K562 (cell line): ENCODE measurements around the gene FLAD1. TPM values are rescaled to one million over a fixed set of nuclear protein-coding genes. Genes with fewer than 3 reads are reported as not detected.

Experiments
- CREBBP ChIP-seq: IDR thresholded peaks from one replicate; pipeline ENCODE4 v1.6.1; 2012; ENCODE audit warnings: low read depth, mild to moderate bottlenecking, control low read depth, inconsistent platforms, low read length
- GATAD2A ChIP-seq: fragments of 450-650 bp; IDR thresholded peaks from 2 replicates; pipeline ENCODE4 v1.6.1; 2017
- GTF2A2 ChIP-seq: IDR thresholded peaks from 2 replicates; pipeline ENCODE4 v1.6.1; 2016; ENCODE audit warnings: mild to moderate bottlenecking, missing genetic modification characterization, missing compliant biosample characterization
- HEY1 ChIP-seq: fragments of 250-450 bp; sonication (Bioruptor Pico); IDR thresholded peaks from 2 replicates; pipeline ENCODE4 v1.5.0; 2020; ENCODE audit warnings: mild to moderate bottlenecking, moderate library complexity, borderline replicate concordance
- NBN ChIP-seq: fragments of 450-650 bp; IDR thresholded peaks from 2 replicates; pipeline ENCODE4 v1.6.1; 2016; ENCODE audit warnings: low read depth, mild to moderate bottlenecking
- NR2F6 ChIP-seq: fragments of 450-650 bp; formaldehyde crosslinking; IDR thresholded peaks from 2 replicates; pipeline ENCODE4 v1.4.0; 2020; ENCODE audit warnings: mild to moderate bottlenecking
- PTRF ChIP-seq: fragments of 450-650 bp; IDR thresholded peaks from 2 replicates; pipeline ENCODE4 v1.6.1; 2016; ENCODE audit warnings: mild to moderate bottlenecking, missing genetic modification characterization, missing compliant biosample characterization
- XRCC3 ChIP-seq: fragments of 450-650 bp; IDR thresholded peaks from 2 replicates; pipeline ENCODE4 v1.6.1; 2017; ENCODE audit warnings: mild to moderate bottlenecking, moderate library complexity
- ZNF232 ChIP-seq: sonication (generic); formaldehyde crosslinking; IDR thresholded peaks from 2 replicates; pipeline ENCODE4 v1.8.0; 2022; ENCODE audit warnings: mild to moderate bottlenecking, missing genetic modification reagents
- ZNF263 ChIP-seq: sonication (generic); formaldehyde crosslinking; IDR thresholded peaks from 2 replicates; pipeline ENCODE4 v1.8.0; 2022; ENCODE audit warnings: mild to moderate bottlenecking, missing genetic modification reagents, borderline replicate concordance
- ZNF431 ChIP-seq: sonication (generic); formaldehyde crosslinking; IDR thresholded peaks from 2 replicates; pipeline ENCODE4 v1.8.0; 2022; ENCODE audit warnings: mild to moderate bottlenecking, missing genetic modification reagents
- polyA plus RNA-seq, 8 experiments: library from polyadenylated mRNA; depleted of rRNA in 4 of 8; stranded (reverse) in 5 of 8; unstranded in 3 of 8; fragments of >200 nt; fragmentation: Nextera tagmentation in 2 of 8; fragmentation: Illumina TruSeq in 1 of 8; extraction: Ambion mirVana in 2 of 8; extraction: Trizol in 1 of 8; gene quantifications; 2 replicates each; pipeline versions ENCODE4 v1.2.1 to v1.2.3, GENCODE V29; 2011 to 2014; ENCODE audit warnings: inconsistent platforms in 1 of 8, missing spikeins in 1 of 8
- total RNA-seq, 7 experiments: library from RNA; depleted of rRNA in 6 of 7; stranded (reverse); fragments of >200 nt in 6 of 7; fragmentation: Illumina TruSeq in 2 of 7; extraction: Trizol in 2 of 7; gene quantifications; 2 replicates each; pipeline versions ENCODE4 v1.2.1 to v1.2.3, GENCODE V29; 2011 to 2021; ENCODE audit warnings: low replicate concordance in 1 of 7
- TF ChIP-seq, protein P1 (sequence below): fragments of 200-800 bp; sonication (Bioruptor generic); IDR thresholded peaks from 2 replicates; pipeline ENCODE4 v1.6.1; 2017; ENCODE audit warnings: missing genetic modification characterization, missing compliant biosample characterization
- TF ChIP-seq, protein P2 (sequence below), 2 experiments: fragments of 450-650 bp; IDR thresholded peaks; 2 replicates each; pipeline ENCODE4 v1.6.1; 2016
- TF ChIP-seq, protein P3 (sequence below): fragments of 250-450 bp; sonication (Bioruptor Pico); IDR thresholded peaks from 2 replicates; pipeline ENCODE4 v1.8.0; 2021; ENCODE audit warnings: borderline replicate concordance, mild to moderate bottlenecking, moderate library complexity; ENCODE audit not compliant: poor library complexity, severe bottlenecking
- TF ChIP-seq, protein P4 (sequence below): fragments of 250-450 bp; sonication (Bioruptor Pico); IDR thresholded peaks from 2 replicates; pipeline ENCODE4 v1.5.0; 2020; ENCODE audit warnings: mild to moderate bottlenecking
- TF ChIP-seq, protein P5 (sequence below): fragments of 450-650 bp; IDR thresholded peaks from 2 replicates; pipeline ENCODE4 v1.7.0; 2016; ENCODE audit warnings: borderline replicate concordance
- TF ChIP-seq, protein P6 (sequence below): fragments of 250-450 bp; sonication (Bioruptor Pico); IDR thresholded peaks from 2 replicates; pipeline ENCODE4 v1.5.0; 2020; ENCODE audit warnings: mild to moderate bottlenecking, borderline replicate concordance
- TF ChIP-seq, protein P7 (sequence below): IDR thresholded peaks from 2 replicates; pipeline ENCODE4 v1.6.1; 2011; ENCODE audit not compliant: insufficient read length; ENCODE audit errors: extremely low read depth

FLAD1 gene
- total and polyA plus RNA-seq, 9 of the 15 experiments (the other 6 are each of a cell fraction or from before 2014, with no cell fraction given), result 24.9 to 85.8 (median 67.0) TPM

DNA sequence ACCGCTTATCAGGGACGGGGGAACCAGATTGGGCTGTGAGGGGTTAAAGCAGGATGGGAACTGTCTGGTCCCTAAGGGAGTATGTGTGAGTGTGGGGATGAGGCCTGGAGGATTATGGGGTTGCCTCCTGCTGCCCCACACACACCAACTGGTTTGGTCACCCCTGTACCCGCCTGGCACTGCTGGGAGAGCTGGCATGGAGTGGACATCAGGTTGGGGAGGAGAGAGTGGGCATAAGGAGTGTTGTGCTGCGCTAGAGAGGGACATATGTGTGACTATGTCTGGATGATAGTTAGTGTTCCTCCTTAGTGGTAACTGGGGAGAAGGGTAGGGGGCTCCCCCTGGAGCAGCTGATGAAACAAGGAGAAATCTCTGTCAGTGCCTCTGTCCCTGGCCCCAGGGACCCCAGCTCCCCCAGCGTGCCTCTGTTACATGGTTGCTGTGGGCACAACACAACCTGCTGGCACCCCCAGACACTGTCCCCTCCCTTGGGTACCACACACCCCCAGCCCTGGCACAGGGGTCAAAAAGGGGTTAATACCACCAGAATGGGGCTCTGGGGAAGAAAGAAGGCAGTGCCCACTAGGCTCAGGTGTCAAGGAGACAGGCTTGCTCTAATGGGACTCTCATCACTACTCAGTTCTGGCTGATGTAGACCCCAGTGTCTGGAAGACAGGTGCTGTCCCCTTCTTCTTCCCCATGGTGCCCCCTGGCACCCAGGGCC is 21.4 kb downstream of the FLAD1 start (continued):
- TF ChIP-seq, protein P1, sequence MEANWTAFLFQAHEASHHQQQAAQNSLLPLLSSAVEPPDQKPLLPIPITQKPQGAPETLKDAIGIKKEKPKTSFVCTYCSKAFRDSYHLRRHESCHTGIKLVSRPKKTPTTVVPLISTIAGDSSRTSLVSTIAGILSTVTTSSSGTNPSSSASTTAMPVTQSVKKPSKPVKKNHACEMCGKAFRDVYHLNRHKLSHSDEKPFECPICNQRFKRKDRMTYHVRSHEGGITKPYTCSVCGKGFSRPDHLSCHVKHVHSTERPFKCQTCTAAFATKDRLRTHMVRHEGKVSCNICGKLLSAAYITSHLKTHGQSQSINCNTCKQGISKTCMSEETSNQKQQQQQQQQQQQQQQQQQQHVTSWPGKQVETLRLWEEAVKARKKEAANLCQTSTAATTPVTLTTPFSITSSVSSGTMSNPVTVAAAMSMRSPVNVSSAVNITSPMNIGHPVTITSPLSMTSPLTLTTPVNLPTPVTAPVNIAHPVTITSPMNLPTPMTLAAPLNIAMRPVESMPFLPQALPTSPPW (CRISPR knock-in tag), result no peak
- no peak; the same call in 1 of the 2 replicates for TF ChIP-seq ZNF263 (CRISPR knock-in tag)
- TF ChIP-seq GATAD2A, result no peak
- TF ChIP-seq ZNF431 (CRISPR knock-in tag), result no peak
- TF ChIP-seq HEY1 (CRISPR knock-in tag), result no peak
- no peak for TF ChIP-seq NR2F6
- TF ChIP-seq XRCC3, result no peak
- TF ChIP-seq, protein P2, sequence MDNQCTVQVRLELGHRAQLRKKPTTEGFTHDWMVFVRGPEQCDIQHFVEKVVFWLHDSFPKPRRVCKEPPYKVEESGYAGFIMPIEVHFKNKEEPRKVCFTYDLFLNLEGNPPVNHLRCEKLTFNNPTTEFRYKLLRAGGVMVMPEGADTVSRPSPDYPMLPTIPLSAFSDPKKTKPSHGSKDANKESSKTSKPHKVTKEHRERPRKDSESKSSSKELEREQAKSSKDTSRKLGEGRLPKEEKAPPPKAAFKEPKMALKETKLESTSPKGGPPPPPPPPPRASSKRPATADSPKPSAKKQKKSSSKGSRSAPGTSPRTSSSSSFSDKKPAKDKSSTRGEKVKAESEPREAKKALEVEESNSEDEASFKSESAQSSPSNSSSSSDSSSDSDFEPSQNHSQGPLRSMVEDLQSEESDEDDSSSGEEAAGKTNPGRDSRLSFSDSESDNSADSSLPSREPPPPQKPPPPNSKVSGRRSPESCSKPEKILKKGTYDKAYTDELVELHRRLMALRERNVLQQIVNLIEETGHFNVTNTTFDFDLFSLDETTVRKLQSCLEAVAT (IDR thresholded peaks at IDR 0.05), result no peak
- TF ChIP-seq, protein P3, sequence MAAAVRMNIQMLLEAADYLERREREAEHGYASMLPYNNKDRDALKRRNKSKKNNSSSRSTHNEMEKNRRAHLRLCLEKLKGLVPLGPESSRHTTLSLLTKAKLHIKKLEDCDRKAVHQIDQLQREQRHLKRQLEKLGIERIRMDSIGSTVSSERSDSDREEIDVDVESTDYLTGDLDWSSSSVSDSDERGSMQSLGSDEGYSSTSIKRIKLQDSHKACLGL (CRISPR knock-in tag), result no peak
- TF ChIP-seq CREBBP, result no peak
- TF ChIP-seq, protein P4, sequence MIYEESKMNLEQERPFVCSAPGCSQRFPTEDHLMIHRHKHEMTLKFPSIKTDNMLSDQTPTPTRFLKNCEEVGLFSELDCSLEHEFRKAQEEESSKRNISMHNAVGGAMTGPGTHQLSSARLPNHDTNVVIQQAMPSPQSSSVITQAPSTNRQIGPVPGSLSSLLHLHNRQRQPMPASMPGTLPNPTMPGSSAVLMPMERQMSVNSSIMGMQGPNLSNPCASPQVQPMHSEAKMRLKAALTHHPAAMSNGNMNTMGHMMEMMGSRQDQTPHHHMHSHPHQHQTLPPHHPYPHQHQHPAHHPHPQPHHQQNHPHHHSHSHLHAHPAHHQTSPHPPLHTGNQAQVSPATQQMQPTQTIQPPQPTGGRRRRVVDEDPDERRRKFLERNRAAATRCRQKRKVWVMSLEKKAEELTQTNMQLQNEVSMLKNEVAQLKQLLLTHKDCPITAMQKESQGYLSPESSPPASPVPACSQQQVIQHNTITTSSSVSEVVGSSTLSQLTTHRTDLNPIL, result no peak
- TF ChIP-seq, protein P5, sequence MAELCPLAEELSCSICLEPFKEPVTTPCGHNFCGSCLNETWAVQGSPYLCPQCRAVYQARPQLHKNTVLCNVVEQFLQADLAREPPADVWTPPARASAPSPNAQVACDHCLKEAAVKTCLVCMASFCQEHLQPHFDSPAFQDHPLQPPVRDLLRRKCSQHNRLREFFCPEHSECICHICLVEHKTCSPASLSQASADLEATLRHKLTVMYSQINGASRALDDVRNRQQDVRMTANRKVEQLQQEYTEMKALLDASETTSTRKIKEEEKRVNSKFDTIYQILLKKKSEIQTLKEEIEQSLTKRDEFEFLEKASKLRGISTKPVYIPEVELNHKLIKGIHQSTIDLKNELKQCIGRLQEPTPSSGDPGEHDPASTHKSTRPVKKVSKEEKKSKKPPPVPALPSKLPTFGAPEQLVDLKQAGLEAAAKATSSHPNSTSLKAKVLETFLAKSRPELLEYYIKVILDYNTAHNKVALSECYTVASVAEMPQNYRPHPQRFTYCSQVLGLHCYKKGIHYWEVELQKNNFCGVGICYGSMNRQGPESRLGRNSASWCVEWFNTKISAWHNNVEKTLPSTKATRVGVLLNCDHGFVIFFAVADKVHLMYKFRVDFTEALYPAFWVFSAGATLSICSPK, result no peak
- TF ChIP-seq, protein P6, sequence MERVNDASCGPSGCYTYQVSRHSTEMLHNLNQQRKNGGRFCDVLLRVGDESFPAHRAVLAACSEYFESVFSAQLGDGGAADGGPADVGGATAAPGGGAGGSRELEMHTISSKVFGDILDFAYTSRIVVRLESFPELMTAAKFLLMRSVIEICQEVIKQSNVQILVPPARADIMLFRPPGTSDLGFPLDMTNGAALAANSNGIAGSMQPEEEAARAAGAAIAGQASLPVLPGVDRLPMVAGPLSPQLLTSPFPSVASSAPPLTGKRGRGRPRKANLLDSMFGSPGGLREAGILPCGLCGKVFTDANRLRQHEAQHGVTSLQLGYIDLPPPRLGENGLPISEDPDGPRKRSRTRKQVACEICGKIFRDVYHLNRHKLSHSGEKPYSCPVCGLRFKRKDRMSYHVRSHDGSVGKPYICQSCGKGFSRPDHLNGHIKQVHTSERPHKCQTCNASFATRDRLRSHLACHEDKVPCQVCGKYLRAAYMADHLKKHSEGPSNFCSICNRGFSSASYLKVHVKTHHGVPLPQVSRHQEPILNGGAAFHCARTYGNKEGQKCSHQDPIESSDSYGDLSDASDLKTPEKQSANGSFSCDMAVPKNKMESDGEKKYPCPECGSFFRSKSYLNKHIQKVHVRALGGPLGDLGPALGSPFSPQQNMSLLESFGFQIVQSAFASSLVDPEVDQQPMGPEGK (CRISPR knock-in tag), result 0 out of 2 replicates have a peak, but pooled peaks have one; percentile 15
- TF ChIP-seq ZNF232 (CRISPR knock-in tag), result no peak
- TF ChIP-seq, protein P7, sequence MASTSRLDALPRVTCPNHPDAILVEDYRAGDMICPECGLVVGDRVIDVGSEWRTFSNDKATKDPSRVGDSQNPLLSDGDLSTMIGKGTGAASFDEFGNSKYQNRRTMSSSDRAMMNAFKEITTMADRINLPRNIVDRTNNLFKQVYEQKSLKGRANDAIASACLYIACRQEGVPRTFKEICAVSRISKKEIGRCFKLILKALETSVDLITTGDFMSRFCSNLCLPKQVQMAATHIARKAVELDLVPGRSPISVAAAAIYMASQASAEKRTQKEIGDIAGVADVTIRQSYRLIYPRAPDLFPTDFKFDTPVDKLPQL, result no peak
- TF ChIP-seq NBN, result no peak
- no peak for TF ChIP-seq GTF2A2 (tag)
- TF ChIP-seq PTRF (tag), result no peak
